HepG2 (cell line): Measurements from ENCODE around the gene KATNBL1. TPM values are rescaled to one million over a fixed set of nuclear protein-coding genes. Genes with fewer than 3 reads are reported as not detected.

Experiments
- ATAC-seq: fragments of 200-7000 bp; cut with Tn5 transposase; 3 replicates; pipeline ENCODE4 v1.9.1; 2020; ENCODE audit warnings: mild to moderate bottlenecking, moderate library complexity
- BruUV-seq: library from RNA; stranded (reverse); fragments of 400-500 nt; replicated peaks from 2 replicates; lab custom pipeline; 2021; lab: Mats Ljungman, UMichigan
- CTCF ChIA-PET: fragments of 300-600 bp; formaldehyde crosslinking; extraction: SDS; loops from one replicate; lab custom pipeline; 2021; ENCODE audit warnings: low total read pairs, inconsistent platforms, low intra/inter-chr PET ratio; lab: Yijun Ruan, JAX
- POLR2A ChIA-PET: fragments of 350-600 bp; sonication (Branson Sonifier 250); formaldehyde crosslinking; loops from one replicate; lab custom pipeline; 2020; ENCODE audit warnings: antibody characterized with exemption, inconsistent platforms; lab: Yijun Ruan, JAX
- DNase-seq: peaks from one replicate; pipeline ENCODE4 v3.0.0-alpha.2; 2015; ENCODE audit warnings: low spot score
- FAIRE-seq: peaks from 3 replicates; lab custom pipeline; 2011; peaks lifted over from hg19 to GRCh38; lab: Jason Lieb, UNC
- H2AFZ ChIP-seq: one replicate; pipeline ENCODE4 v1.6.1; 2011; ENCODE audit warnings: low read length, inconsistent platforms
- H3K27ac ChIP-seq: fragments of 300-600 bp; 3 replicates; pipeline ENCODE4 v1.8.0; 2011; ENCODE audit warnings: mixed run types, mild to moderate bottlenecking, mixed read lengths, low read length, inconsistent platforms; ENCODE audit not compliant: insufficient read depth; ENCODE audit errors: extremely low read length
- H3K27me3 ChIP-seq, 2 experiments: fragments of 200-600 bp in 1 of 2; 2 replicates in 1 of 2; 3 replicates in 1 of 2; pipeline versions ENCODE4 v1.6.0 to v1.8.0; 2011; ENCODE audit warnings: low read length in 2 of 2, mild to moderate bottlenecking in 2 of 2, moderate library complexity in 2 of 2, inconsistent platforms in 1 of 2; ENCODE audit not compliant: insufficient read depth in 2 of 2, control insufficient read depth in 1 of 2
- H3K36me3 ChIP-seq, 2 experiments: fragments of 200-600 bp in 1 of 2; replicated peaks in 1 of 2; 2 replicates in 1 of 2; 3 replicates in 1 of 2; pipeline versions ENCODE4 v1.5.1 to v1.8.0; 2011; ENCODE audit warnings: low read length in 2 of 2, inconsistent platforms in 1 of 2; ENCODE audit not compliant: insufficient read depth in 2 of 2, control insufficient read depth in 1 of 2
- H3K4me1 ChIP-seq: 2 replicates; pipeline ENCODE4 v1.5.1; 2012; ENCODE audit warnings: low read length, inconsistent platforms; ENCODE audit not compliant: insufficient read depth
- H3K4me2 ChIP-seq: 2 replicates; pipeline ENCODE4 v1.6.0; 2011; ENCODE audit warnings: low read depth, low read length, inconsistent platforms
- H3K4me3 ChIP-seq, 3 experiments: fragments of 200-600 bp in 1 of 3; sonication (generic), shearing (Covaris generic) in 1 of 3; replicated peaks in 1 of 3; 2 replicates each; pipeline ENCODE4 v1.5.1; 2011 to 2016; ENCODE audit warnings: low read length in 3 of 3, inconsistent platforms in 2 of 3, low read depth in 2 of 3, mild to moderate bottlenecking in 2 of 3, control low read depth in 1 of 3, mixed read lengths in 1 of 3; ENCODE audit not compliant: insufficient read depth in 1 of 3
- H3K79me2 ChIP-seq: one replicate; pipeline ENCODE4 v1.6.1; 2011; ENCODE audit warnings: low read length, inconsistent platforms; ENCODE audit not compliant: insufficient read depth
- H3K9ac ChIP-seq: 2 replicates; pipeline ENCODE4 v1.6.0; 2011; ENCODE audit warnings: mild to moderate bottlenecking, low read depth, low read length, inconsistent platforms; ENCODE audit not compliant: insufficient read depth
- H3K9me3 ChIP-seq: 2 replicates; pipeline ENCODE4 v1.5.1; 2012; ENCODE audit warnings: mild to moderate bottlenecking, low read length
- H4K20me1 ChIP-seq: 2 replicates; pipeline ENCODE4 v1.6.0; 2011; ENCODE audit warnings: inconsistent platforms, mild to moderate bottlenecking, low read length, moderate library complexity; ENCODE audit not compliant: insufficient read depth
- CBX1 ChIP-seq: IDR thresholded peaks from one replicate; pipeline ENCODE4 v1.6.1; 2016; ENCODE audit warnings: antibody characterized with exemption, low read depth
- FOXK2 ChIP-seq: fragments of 450-650 bp; IDR thresholded peaks from 2 replicates; pipeline ENCODE4 v1.6.1; 2016
- NKX3-1 ChIP-seq: sonication (generic); formaldehyde crosslinking; IDR thresholded peaks from 2 replicates; pipeline ENCODE4 v1.5.0; 2020; ENCODE audit warnings: missing genetic modification reagents
- NPAS2 ChIP-seq: sonication (generic); formaldehyde crosslinking; IDR thresholded peaks from 2 replicates; pipeline ENCODE4 v1.8.0; 2022; ENCODE audit warnings: mild to moderate bottlenecking, missing genetic modification reagents, borderline replicate concordance
- NR0B2 ChIP-seq: sonication (generic); formaldehyde crosslinking; IDR thresholded peaks from 2 replicates; pipeline ENCODE4 v1.4.0; 2020; ENCODE audit warnings: mild to moderate bottlenecking, missing genetic modification reagents
- PRDM10 ChIP-seq: sonication (generic); formaldehyde crosslinking; IDR thresholded peaks from 2 replicates; pipeline ENCODE4 v1.4.0; 2020; ENCODE audit warnings: low read depth, missing genetic modification reagents
- REPIN1 ChIP-seq: sonication (generic); formaldehyde crosslinking; IDR thresholded peaks from 2 replicates; pipeline ENCODE4 v1.8.0; 2022; ENCODE audit warnings: missing genetic modification reagents, low read depth, mild to moderate bottlenecking, borderline replicate concordance
- TFDP2 ChIP-seq: sonication (generic); formaldehyde crosslinking; IDR thresholded peaks from 2 replicates; pipeline ENCODE4 v1.4.0; 2020; ENCODE audit warnings: missing genetic modification reagents
- ZFP36L2 ChIP-seq: sonication (generic); formaldehyde crosslinking; IDR thresholded peaks from 2 replicates; pipeline ENCODE4 v1.4.0; 2020; ENCODE audit warnings: missing genetic modification reagents
- ZNF121 ChIP-seq: sonication (generic); formaldehyde crosslinking; IDR thresholded peaks from 2 replicates; pipeline ENCODE4 v1.5.0; 2020; ENCODE audit warnings: mild to moderate bottlenecking, missing genetic modification reagents
- ZNF790 ChIP-seq: sonication (generic); formaldehyde crosslinking; IDR thresholded peaks from 2 replicates; pipeline ENCODE4 v1.8.0; 2022; ENCODE audit warnings: missing genetic modification reagents, mild to moderate bottlenecking, borderline replicate concordance
- WGBS: methylation state at CpG from one replicate; pipeline ENCODE4 v1.1.6; 2017; ENCODE audit warnings: low lambda C conversion rate; 5-methylcytosine and 5-hydroxymethylcytosine counted together
- in situ Hi-C: cut with HindIII; loops from 2 replicates; pipeline ENCODE4 v1.10.0; 2017; ENCODE audit warnings: low pct_unique_long_range_greater_than_20kb; ENCODE audit not compliant: extremely low pct_ligation_motif_present
- intact Hi-C: fragments of 100-400 bp; cut with micrococcal nuclease; formaldehyde crosslinking; loops from one replicate; pipeline ENCODE4 v1.10.0; 2022; ENCODE audit not compliant: unreplicated experiment
- polyA plus RNA-seq, 8 experiments: library from polyadenylated mRNA; depleted of rRNA in 3 of 8; stranded (reverse) in 7 of 8; unstranded in 1 of 8; fragments of >200 nt; fragmentation: Illumina TruSeq in 4 of 8; extraction: Trizol in 4 of 8; gene quantifications; 2 replicates each; pipeline versions ENCODE4 v1.2.1 to v1.2.3, GENCODE V29; 2011 to 2016; ENCODE audit warnings: low read depth in 4 of 8, missing spikeins in 1 of 8, mixed read lengths in 1 of 8; ENCODE audit not compliant: insufficient read depth in 1 of 8
- total RNA-seq, 5 experiments: library from RNA; depleted of rRNA; stranded (reverse); fragments of >200 nt; fragmentation: Illumina TruSeq; extraction: Trizol; gene quantifications; 2 replicates each; pipeline ENCODE4 v1.2.3, GENCODE V29; 2016; ENCODE audit warnings: low read depth in 1 of 5
- TF ChIP-seq, protein P1 (sequence below): sonication (generic); formaldehyde crosslinking; IDR thresholded peaks from 2 replicates; pipeline ENCODE4 v1.8.0; 2022; ENCODE audit warnings: mild to moderate bottlenecking, missing genetic modification reagents, moderate library complexity
- TF ChIP-seq, protein P2 (sequence below): sonication (generic); formaldehyde crosslinking; IDR thresholded peaks from 2 replicates; pipeline ENCODE4 v1.9.0; 2021; ENCODE audit warnings: missing genetic modification reagents, mild to moderate bottlenecking, borderline replicate concordance
- TF ChIP-seq, protein P3 (sequence below): sonication (generic); formaldehyde crosslinking; IDR thresholded peaks from 2 replicates; pipeline ENCODE4 v1.5.1; 2020; ENCODE audit warnings: missing genetic modification reagents, mild to moderate bottlenecking, borderline replicate concordance

Gene KATNBL1
- total and polyA plus RNA-seq, 2 of the 13 experiments (the other 11 are each of a cell fraction or from before 2014, with no cell fraction given), result 23.4 to 42.8 TPM

DNA sequence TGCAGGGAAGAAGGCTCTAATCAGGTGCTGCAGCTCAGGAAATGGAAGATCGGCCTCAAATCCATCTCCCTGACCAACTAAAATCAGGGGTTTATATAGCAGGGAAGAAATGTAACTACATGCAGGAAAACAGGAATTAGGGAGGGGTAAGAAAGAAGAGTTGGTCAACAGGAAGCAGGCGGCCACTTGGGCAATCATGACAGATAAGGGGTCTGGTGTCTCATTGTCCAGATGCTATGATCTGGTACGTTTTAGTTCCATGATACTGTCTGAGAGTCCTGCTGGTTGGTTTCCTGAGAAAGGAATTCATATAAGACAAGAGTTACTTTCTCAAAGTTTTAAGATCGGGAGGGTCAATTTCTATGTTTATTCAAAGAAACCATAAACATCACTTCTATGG lies 24.2 kb downstream of the KATNBL1 start (continued):
- TF ChIP-seq NPAS2 (CRISPR knock-in tag), result no peak
- TF ChIP-seq, protein P1, sequence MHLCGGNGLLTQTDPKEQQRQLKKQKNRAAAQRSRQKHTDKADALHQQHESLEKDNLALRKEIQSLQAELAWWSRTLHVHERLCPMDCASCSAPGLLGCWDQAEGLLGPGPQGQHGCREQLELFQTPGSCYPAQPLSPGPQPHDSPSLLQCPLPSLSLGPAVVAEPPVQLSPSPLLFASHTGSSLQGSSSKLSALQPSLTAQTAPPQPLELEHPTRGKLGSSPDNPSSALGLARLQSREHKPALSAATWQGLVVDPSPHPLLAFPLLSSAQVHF, result no peak
- TF ChIP-seq, all 625 proteins: peak for 0

GRCh38 chr15:34182942-34183341 lies 27.0 kb downstream of the KATNBL1 start:
- Histone ChIP-seq H3K9ac (no peak overlapping the region), H3K27ac (no peak overlapping the region), H3K79me2 (peaks cover 36% of the 10 kb centered on the region), H3K36me3 (0 out of 5 replicates have a peak, but pooled peaks cover 0 to 3% of the 10 kb centered on the region in 2 experiments), H3K27me3 (no peaks in the 10 kb centered on the region), H3K9me3 (no peaks in the 10 kb centered on the region), H3K4me1 (peaks cover 16% of the 10 kb centered on the region), H3K4me3 (no peak overlapping the region), H3K4me2 (no peak overlapping the region), H2AFZ (no peak overlapping the region), H4K20me1 (no peaks in the 10 kb centered on the region)
- ATAC-seq (no peak), DNase-seq (no peak), FAIRE-seq (no peak)
- WGBS, result 77% methylated on average over 4 of the region's 4 CpGs
- ChIA-PET POLR2A (no interaction called here), CTCF (no interaction called here)
- in situ Hi-C loops (no loop called here), intact Hi-C loops (no loop called here)
- no TSS peak for BruUV-seq
- no peak for TF ChIP-seq ZNF121
- no peak for TF ChIP-seq PRDM10 (CRISPR knock-in tag)
- TF ChIP-seq NR0B2 (CRISPR knock-in tag), result no peak
- TF ChIP-seq, protein P2, sequence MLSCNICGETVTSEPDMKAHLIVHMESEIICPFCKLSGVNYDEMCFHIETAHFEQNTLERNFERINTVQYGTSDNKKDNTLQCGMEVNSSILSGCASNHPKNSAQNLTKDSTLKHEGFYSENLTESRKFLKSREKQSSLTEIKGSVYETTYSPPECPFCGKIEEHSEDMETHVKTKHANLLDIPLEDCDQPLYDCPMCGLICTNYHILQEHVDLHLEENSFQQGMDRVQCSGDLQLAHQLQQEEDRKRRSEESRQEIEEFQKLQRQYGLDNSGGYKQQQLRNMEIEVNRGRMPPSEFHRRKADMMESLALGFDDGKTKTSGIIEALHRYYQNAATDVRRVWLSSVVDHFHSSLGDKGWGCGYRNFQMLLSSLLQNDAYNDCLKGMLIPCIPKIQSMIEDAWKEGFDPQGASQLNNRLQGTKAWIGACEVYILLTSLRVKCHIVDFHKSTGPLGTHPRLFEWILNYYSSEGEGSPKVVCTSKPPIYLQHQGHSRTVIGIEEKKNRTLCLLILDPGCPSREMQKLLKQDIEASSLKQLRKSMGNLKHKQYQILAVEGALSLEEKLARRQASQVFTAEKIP (CRISPR knock-in tag), result no peak
- no peak for TF ChIP-seq FOXK2
- no peak for TF ChIP-seq REPIN1
- TF ChIP-seq ZNF790 (CRISPR knock-in tag), result no peak
- TF ChIP-seq TFDP2 (CRISPR knock-in tag), result no peak
- TF ChIP-seq, protein P3, sequence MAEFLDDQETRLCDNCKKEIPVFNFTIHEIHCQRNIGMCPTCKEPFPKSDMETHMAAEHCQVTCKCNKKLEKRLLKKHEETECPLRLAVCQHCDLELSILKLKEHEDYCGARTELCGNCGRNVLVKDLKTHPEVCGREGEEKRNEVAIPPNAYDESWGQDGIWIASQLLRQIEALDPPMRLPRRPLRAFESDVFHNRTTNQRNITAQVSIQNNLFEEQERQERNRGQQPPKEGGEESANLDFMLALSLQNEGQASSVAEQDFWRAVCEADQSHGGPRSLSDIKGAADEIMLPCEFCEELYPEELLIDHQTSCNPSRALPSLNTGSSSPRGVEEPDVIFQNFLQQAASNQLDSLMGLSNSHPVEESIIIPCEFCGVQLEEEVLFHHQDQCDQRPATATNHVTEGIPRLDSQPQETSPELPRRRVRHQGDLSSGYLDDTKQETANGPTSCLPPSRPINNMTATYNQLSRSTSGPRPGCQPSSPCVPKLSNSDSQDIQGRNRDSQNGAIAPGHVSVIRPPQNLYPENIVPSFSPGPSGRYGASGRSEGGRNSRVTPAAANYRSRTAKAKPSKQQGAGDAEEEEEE (CRISPR knock-in tag), result no peak
- no peak for TF ChIP-seq ZFP36L2 (CRISPR knock-in tag)
- no peak for TF ChIP-seq NKX3-1 (CRISPR knock-in tag)
- no peak for TF ChIP-seq CBX1
